Measurements from ENCODE around the gene CPNE6. TPM values are rescaled to one million over a fixed set of nuclear protein-coding genes. Genes with fewer than 3 reads are reported as not detected.

CPNE6 gene
- total RNA-seq, 2 donors from 2014 or later = 1.8 to 8.8 TPM

DNA sequence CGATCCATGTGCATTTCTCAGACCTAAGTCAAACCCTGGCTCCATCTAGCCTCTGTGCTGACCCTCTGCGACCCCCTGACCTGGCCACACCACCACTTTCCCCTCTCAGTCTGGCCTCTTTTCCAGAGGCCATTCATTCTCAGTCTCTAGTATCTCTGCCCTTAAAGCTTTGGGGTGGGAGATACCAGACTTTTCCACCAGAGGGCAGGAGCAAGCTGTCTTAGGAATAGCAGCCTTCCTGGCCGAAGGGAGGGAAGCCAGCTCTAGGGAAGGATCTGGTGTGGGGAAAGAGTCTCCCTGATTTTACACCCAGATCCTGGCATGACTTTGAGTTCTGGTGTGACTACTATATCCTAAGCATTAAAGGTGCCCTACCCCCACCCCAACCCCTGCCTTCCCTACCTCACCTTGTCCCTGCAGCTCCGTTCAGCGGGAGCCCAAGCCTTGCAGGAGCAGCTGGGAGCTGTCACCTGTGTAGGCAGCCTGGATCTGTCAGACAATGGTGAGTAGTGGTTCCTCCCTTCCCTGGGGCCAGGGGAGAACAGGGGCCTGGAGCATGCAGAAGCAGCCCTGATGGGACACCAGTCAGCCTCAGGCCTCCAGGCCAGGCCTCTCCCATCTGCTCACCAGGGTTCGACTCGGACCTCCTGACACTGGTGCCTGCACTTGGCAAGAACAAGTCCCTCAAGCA lies 13.0 kb upstream of the CPNE6 start:
- intact Hi-C loops (cut with DNase I) = loop anchor here (2.0 to 5.0 kb wide), 2 partner anchors 32 to 49 kb away; no protein-coding TSS in a partner anchor

DNA sequence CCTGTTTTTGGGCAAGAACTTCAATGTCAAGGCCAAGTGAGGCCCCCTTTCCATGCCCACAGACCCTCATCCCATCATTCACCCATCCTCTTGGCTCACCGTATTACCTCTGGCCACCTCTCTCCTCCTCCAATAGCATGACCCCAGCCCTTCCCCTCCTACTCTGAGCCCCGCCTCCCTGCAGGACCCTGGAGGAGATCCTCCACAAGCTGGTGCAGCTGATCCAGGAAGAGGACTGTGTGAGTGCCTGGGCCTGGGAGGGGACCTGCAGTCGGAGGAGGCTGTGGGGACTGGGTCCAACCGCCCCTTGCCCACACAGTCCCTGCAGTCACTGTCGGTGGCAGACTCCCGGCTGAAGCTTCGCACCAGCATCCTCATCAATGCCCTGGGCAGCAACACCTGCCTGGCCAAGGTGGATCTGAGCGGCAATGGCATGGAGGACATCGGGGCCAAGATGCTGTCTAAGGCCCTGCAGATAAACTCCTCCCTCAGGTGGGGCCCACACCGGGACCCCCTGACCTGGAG lies 12.3 kb upstream of the CPNE6 start:
- WGBS = 91% methylated on average over 10 of the region's 10 CpGs
- Histone ChIP-seq H3K9me3 (no peaks in the 10 kb centered on the region), H3K27ac (no peak overlapping the region), H3K4me1 (replicated peaks) (no peaks in the 10 kb centered on the region), H3K36me3 (no peaks in the 10 kb centered on the region), H3K4me3 (no peak overlapping the region), H3K27me3 (replicated peaks; ENCODE audit: insufficient read depth) (no peaks in the 10 kb centered on the region)
- no peak for DNase-seq (ENCODE audit: low spot score)
- no peak for TF ChIP-seq POLR2AphosphoS5 (IDR thresholded peaks at IDR 0.05)
- TF ChIP-seq, protein P1, sequence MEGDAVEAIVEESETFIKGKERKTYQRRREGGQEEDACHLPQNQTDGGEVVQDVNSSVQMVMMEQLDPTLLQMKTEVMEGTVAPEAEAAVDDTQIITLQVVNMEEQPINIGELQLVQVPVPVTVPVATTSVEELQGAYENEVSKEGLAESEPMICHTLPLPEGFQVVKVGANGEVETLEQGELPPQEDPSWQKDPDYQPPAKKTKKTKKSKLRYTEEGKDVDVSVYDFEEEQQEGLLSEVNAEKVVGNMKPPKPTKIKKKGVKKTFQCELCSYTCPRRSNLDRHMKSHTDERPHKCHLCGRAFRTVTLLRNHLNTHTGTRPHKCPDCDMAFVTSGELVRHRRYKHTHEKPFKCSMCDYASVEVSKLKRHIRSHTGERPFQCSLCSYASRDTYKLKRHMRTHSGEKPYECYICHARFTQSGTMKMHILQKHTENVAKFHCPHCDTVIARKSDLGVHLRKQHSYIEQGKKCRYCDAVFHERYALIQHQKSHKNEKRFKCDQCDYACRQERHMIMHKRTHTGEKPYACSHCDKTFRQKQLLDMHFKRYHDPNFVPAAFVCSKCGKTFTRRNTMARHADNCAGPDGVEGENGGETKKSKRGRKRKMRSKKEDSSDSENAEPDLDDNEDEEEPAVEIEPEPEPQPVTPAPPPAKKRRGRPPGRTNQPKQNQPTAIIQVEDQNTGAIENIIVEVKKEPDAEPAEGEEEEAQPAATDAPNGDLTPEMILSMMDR (IDR thresholded peaks at IDR 0.05) = no peak
- no peak for TF ChIP-seq POLR2A (IDR thresholded peaks at IDR 0.05)
- intact Hi-C loops (cut with DNase I) = loop anchor here (2.0 to 5.0 kb wide), 2 partner anchors 32 to 48 kb away; no protein-coding TSS in a partner anchor

More for the DNA sequence above, 13.0 kb upstream of the CPNE6 start:
- peak; percentile 86 for DNase-seq (ENCODE audit: low spot score)
- Histone ChIP-seq H3K4me1 (replicated peaks) (no peaks in the 10 kb centered on the region), H3K27me3 (replicated peaks; ENCODE audit: insufficient read depth) (no peaks in the 10 kb centered on the region), H3K36me3 (no peaks in the 10 kb centered on the region), H3K9me3 (no peaks in the 10 kb centered on the region), H3K27ac (no peak overlapping the region), H3K4me3 (no peak overlapping the region)
- no peak for TF ChIP-seq POLR2A (IDR thresholded peaks at IDR 0.05)
- peak; percentile 84 for TF ChIP-seq POLR2AphosphoS5 (IDR thresholded peaks at IDR 0.05)
- TF ChIP-seq, protein P1 (IDR thresholded peaks at IDR 0.05) = peak in 3 of 4 experiments; percentile 88 to 95 (median 89)
- WGBS = 52% methylated on average over 7 of the region's 7 CpGs

DNA sequence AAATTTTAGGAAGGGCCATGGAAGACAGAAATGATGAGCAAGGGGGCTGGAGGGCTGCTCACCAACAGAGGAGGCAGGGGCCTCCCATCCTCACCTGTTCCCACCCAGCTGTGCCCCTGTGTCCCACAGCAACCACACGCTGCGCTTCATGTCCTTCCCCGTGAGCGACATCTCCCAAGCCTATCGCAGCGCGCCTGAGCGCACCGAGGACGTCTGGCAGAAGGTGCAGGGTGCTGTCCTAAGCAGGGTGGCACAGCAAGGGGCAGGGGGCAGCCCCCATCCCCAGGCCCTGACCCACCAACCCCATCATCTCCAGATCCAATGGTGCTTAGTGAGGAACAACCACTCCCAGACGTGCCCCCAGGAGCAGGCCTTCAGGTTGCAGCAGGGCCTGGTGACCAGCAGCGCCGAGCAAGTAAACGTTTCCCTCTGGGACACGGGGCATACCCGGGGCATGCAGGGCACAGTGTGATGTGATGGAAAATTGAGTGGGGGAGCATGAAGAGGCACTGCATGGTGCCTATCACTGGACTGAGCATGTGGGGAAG lies 11.4 kb upstream of the CPNE6 start:
- TF ChIP-seq POLR2A (IDR thresholded peaks at IDR 0.05) = no peak
- TF ChIP-seq POLR2AphosphoS5 (IDR thresholded peaks at IDR 0.05) = no peak
- TF ChIP-seq, protein P1 (IDR thresholded peaks at IDR 0.05) = no peak
- Histone ChIP-seq H3K36me3 (no peaks in the 10 kb centered on the region), H3K4me3 (no peak overlapping the region), H3K9me3 (no peaks in the 10 kb centered on the region), H3K4me1 (replicated peaks) (no peaks in the 10 kb centered on the region), H3K27me3 (replicated peaks; ENCODE audit: insufficient read depth) (no peaks in the 10 kb centered on the region), H3K27ac (no peak overlapping the region)
- intact Hi-C loops (cut with DNase I) = loop anchor here (2.0 to 5.0 kb wide), 2 partner anchors 31 to 47 kb away; no protein-coding TSS in a partner anchor
- 92% methylated on average over 16 of the region's 16 CpGs for WGBS
- no peak for DNase-seq (ENCODE audit: low spot score)

DNA sequence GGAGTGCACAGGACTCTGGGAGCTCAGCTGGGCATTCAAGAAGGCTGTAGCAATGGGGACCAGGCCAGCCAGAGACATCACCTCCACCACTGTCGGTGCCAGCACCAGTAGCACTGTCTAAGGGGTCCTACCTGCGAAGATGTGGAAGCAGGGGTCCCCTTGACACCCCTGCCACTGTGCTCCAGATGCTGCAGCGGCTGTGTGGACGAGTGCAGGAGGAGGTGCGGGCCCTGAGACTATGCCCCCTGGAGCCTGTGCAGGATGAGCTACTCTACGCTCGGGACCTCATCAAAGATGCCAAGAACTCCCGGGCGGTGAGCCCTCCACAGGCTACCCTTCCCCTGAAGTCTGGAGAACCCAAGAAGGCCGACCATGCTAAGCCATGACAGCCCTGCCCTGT lies 10.9 kb upstream of the CPNE6 start:
- no peaks in the 10 kb centered on the region for H3K27me3 ChIP-seq (replicated peaks; ENCODE audit: insufficient read depth)
- TF ChIP-seq, protein P1 (IDR thresholded peaks at IDR 0.05) = no peak
- no peak for TF ChIP-seq POLR2A (IDR thresholded peaks at IDR 0.05)
- no peak for TF ChIP-seq POLR2AphosphoS5 (IDR thresholded peaks at IDR 0.05)
- 95% methylated on average over 10 of the region's 10 CpGs for WGBS
- no peak for DNase-seq (ENCODE audit: low spot score)
- no peaks in the 10 kb centered on the region for H3K36me3 ChIP-seq
- H3K4me3 ChIP-seq = no peak overlapping the region
- intact Hi-C loops (cut with DNase I) = no loop called here
- no peaks in the 10 kb centered on the region for H3K4me1 ChIP-seq (replicated peaks)
- no peaks in the 10 kb centered on the region for H3K9me3 ChIP-seq
- no peak overlapping the region for H3K27ac ChIP-seq
